Activated T-cell treated with anti-CD3 and anti-CD28 coated beads for 1 hour (primary cell): ENCODE data around the gene WBP1L.
"Not testable (repeated sequence)": the region's sequence is repeated elsewhere in the genome, so short reads cannot be mapped to it uniquely, and the experiment has no call there.

ENCODE experiments used
- DNase-seq: peaks from one replicate; pipeline ENCODE4 v3.0.0-alpha.2; 2020; ENCODE audit warnings: low read depth

The WBP1L gene

DNA sequence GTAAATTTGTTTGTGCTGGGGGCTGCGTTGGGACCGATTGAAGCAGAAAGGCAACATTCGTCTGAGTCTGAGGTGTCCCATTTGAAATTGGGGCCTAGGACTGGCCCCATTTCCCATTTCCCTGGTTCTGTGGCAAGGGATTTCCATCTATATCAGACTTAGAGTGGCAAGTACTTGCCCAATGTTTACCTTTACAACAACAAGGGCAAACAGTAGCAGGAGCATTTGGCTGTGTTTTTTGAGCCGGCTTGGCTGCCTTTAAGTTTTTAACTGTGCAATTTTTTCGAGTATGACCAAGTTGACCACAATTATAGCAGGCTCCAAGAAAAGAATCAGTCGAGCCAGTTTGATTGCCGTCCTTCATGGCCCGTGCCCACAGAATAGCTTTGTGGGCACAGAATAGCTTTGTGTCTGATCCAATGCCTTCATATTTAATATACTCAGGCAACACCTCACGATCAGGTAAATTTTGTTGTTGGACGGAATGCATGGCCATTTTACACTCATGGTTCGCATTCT is 98.1 kb downstream of the WBP1L start:
- no peak for DNase-seq

DNA sequence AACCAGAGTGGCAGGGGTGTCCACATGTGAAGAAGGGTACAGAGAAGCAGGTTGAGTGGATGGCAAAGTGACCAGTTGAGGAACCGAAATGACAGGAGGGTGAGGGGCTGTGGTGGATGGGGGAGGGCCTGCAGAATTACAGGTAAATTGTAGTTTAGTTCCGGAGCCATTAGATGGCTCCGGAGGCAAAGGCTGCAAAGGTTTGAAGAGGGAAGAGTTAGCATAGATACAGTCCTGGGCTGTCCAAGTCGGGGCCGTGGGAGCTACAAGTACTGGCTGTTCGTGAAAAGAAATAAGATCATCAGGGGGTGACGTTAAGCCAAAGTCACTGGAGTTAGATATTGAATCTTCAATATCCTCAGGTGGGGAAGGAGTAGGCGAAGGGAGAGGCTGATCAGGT is 99.4 kb downstream of the WBP1L start:
- DNase-seq, result not testable (repeated sequence)

- DNase-seq, result not testable (repeated sequence)
These were observed 100.5 kb downstream of the WBP1L start for GRCh38 chr10:102844190-102844776.

DNA sequence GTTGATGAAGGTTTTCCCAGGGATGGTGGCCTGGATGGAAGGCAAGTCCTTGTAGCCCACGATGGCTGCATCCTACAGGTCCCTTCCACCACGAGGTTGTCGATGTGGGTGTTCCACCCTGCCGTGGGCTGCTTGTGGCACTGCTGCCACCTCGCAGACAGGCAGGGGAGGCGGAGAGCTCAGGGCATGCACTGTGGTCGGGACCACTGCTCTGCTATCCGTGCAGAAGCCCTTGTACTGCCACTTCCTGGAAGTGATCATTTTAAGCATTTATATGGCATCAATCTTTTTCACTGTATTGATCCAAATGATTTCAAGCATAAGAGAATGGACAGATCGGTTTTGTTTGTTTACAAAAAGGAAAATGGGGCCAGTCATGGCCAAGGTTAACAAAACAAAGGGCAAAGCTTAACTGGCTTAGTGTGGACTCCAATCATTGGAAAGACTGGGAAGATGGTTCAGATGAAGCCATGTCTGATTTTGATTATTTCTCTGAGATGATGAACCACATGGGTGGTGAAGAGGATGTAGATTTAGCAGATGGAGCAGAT is 101.7 kb downstream of the WBP1L start:
- DNase-seq, result no peak

DNA sequence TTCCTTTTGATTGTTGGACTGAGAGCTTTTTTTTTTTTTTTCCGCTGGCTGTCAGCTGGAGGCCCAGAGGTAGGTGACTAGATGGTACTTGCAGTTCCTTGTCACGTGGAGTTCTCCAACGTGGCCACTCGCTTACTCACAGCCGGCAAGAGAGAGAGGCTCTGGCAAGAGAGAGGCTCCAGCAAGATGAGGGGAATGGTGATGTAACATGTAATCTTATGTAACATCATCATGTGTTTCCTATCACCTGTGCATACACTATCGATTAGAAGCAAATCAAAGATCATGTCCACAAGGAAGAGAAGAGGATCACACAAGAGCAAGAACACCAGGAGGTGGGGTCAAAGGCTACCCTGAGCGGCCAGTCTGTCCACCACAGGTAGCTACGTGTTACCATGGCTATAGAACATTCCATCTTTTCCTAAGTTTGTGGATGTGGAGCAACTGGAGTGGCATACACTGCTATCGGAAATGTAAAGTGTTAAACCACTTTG is 106.3 kb downstream of the WBP1L start:
- no peak for DNase-seq

GRCh38 chr10:102853237-102853636 is 109.5 kb downstream of the WBP1L start:
- DNase-seq, result not testable (repeated sequence)

DNA sequence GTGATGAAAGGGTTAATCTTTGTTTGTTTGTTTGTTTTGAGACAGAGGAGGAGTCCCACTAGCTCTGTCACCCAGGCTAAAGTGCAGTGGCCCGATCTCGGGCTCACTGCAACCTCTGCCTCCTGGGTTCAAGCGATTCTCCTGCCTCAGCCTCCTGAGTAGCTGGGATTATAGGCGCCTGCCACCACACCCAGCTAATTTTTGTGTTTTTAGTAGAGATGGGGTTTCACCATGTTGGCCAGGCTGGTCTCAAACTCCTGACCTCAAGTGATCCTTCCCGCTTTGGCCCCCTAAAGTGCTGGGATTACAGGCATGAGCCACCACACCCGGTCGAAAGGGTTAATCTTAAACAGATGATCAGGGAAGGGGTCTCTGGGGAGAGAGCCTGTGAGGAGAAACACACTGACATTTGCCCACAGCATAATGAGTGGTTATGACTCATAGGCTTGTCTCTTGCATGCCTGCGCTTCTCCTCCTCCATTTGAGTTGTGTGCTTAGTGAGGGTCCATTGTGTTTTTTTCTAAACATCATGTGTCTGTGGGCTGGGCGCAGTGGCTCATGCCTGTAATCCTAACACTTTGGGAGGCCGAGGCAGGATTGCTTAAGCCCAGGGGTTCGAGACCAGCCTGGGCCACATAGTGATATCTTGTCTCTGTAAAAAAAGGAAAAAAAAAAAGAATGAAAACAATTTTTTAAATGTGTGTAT is 112.1 kb downstream of the WBP1L start:
- not testable (repeated sequence) for DNase-seq

GRCh38 chr10:102856758-102857424 is 113.1 kb downstream of the WBP1L start:
- DNase-seq, result no peak

DNA sequence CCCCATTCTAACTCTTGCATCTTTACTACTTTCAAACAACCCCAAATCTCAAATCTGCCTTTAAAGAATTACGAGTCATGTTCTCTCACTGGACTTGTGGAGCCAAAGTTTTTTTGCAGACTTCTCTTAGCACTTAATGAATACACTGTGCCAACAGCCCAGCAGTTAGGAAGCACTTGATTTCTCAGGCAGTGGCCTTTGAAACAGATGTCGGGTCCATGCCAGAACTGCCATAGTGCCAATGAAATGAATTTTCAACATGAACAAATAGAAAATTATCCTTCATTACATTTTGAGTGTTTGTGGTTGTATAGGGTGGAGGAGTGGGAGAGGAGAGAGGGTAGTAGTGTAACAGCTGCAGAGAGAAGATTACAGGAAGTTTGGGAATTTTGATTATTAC is 116.2 kb downstream of the WBP1L start:
- DNase-seq, result no peak

GRCh38 chr10:102863660-102864059 is 119.9 kb downstream of the WBP1L start:
- DNase-seq, result no peak

DNA sequence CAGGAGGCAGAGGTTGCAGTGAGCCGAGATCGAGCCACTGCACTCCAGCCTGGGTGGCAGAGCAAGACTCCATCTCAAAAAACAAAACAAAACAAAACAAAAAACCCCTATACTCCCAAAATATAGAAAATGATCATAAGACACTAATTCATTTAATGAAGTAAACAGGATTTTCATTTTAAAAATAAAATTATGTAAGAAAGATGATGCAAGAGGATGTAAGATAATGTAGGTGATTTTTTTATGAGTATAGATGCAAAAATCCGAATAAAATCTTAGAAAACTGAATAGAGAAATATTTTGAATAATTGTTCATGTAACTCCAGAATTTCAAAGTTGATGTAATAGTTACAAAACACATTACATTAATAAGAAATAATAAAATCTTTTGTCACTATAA is 121.9 kb downstream of the WBP1L start:
- no peak for DNase-seq
